ENCODE results near the gene ANTKMT.
A peak's percentile ranks its signal among the peaks of the same experiment; 100 is the strongest.

Gene ANTKMT

GRCh38 chr16:680967-681745 is 39.8 kb upstream of the ANTKMT start:
- H4K20me1 ChIP-seq (ENCODE audit: insufficient read depth, low read length, poor library complexity, severe bottlenecking), result peaks cover 2% of the 10 kb centered on the region
- TF ChIP-seq CTCF (conservative IDR thresholded peaks at IDR 0.05; ENCODE audit: low read length) (no peak), EZH2phosphoT487 (IDR thresholded peaks at IDR 0.05; ENCODE audit: borderline replicate concordance) (no peak)
- peaks cover 4% of the 10 kb centered on the region for H3K4me1 ChIP-seq (ENCODE audit: insufficient read depth, low read length, poor library complexity, severe bottlenecking)

GRCh38 chr16:681746-682427 is 39.1 kb upstream of the ANTKMT start:
- no peaks in the 10 kb centered on the region for H3K27me3 ChIP-seq (ENCODE audit: insufficient read depth, low read length, poor library complexity, severe bottlenecking)
- H3K79me2 ChIP-seq (ENCODE audit: insufficient read depth, low read length), result peaks cover 16% of the 10 kb centered on the region; the same call in 1 of the 2 replicates
- no peaks in the 10 kb centered on the region for H3K36me3 ChIP-seq (ENCODE audit: insufficient read depth, low read length)
- no peak overlapping the region for H2AFZ ChIP-seq (ENCODE audit: low read length)
- TF ChIP-seq CTCF (conservative IDR thresholded peaks at IDR 0.05; ENCODE audit: low read length), result no peak
- TF ChIP-seq EZH2phosphoT487 (IDR thresholded peaks at IDR 0.05; ENCODE audit: borderline replicate concordance), result no peak
- peaks cover 4% of the 10 kb centered on the region for H3K4me1 ChIP-seq (ENCODE audit: insufficient read depth, low read length, poor library complexity, severe bottlenecking)
- peak overlapping the region; percentile 82 for H3K4me3 ChIP-seq (ENCODE audit: low read length, poor library complexity, severe bottlenecking)
- no peaks in the 10 kb centered on the region for H3F3A ChIP-seq (ENCODE audit: low read depth)
- H4K20me1 ChIP-seq (ENCODE audit: insufficient read depth, low read length, poor library complexity, severe bottlenecking), result peaks cover 2% of the 10 kb centered on the region
- peak overlapping the region; percentile 73 for H3K4me2 ChIP-seq (ENCODE audit: low read depth, low read length, poor library complexity, severe bottlenecking)
- H3K9ac ChIP-seq (ENCODE audit: low read depth, low read length, poor library complexity, severe bottlenecking), result peak overlapping the region; percentile 76
- no peaks in the 10 kb centered on the region for H3K9me2 ChIP-seq (replicated peaks; ENCODE audit: low read depth, low read length)
- H3K9me3 ChIP-seq (ENCODE audit: insufficient read depth, low read depth, low read length), result no peaks in the 10 kb centered on the region

More at GRCh38 chr16:680967-681745, 39.8 kb upstream of the ANTKMT start:
- H3F3A ChIP-seq (ENCODE audit: low read depth), result no peaks in the 10 kb centered on the region
- peak overlapping the region; percentile 82 for H3K4me3 ChIP-seq (ENCODE audit: low read length, poor library complexity, severe bottlenecking)
- H3K9ac ChIP-seq (ENCODE audit: low read depth, low read length, poor library complexity, severe bottlenecking), result peak overlapping the region; percentile 76
- no peaks in the 10 kb centered on the region for H3K36me3 ChIP-seq (ENCODE audit: insufficient read depth, low read length)
- H3K4me2 ChIP-seq (ENCODE audit: low read depth, low read length, poor library complexity, severe bottlenecking), result peak overlapping the region; percentile 73
- no peaks in the 10 kb centered on the region for H3K9me2 ChIP-seq (replicated peaks; ENCODE audit: low read depth, low read length)
- no peaks in the 10 kb centered on the region for H3K9me3 ChIP-seq (ENCODE audit: insufficient read depth, low read depth, low read length)
- no peak overlapping the region for H2AFZ ChIP-seq (ENCODE audit: low read length)
- no peaks in the 10 kb centered on the region for H3K27me3 ChIP-seq (ENCODE audit: insufficient read depth, low read length, poor library complexity, severe bottlenecking)
- H3K79me2 ChIP-seq (ENCODE audit: insufficient read depth, low read length), result peaks cover 16% of the 10 kb centered on the region; the same call in 1 of the 2 replicates

GRCh38 chr16:682493-683395 is 38.2 kb upstream of the ANTKMT start:
- Histone ChIP-seq H3K36me3 (ENCODE audit: insufficient read depth, low read length) (no peaks in the 10 kb centered on the region), H3K4me3 (ENCODE audit: low read length, poor library complexity, severe bottlenecking) (no peak overlapping the region), H2AFZ (ENCODE audit: low read length) (no peak overlapping the region), H3K79me2 (ENCODE audit: insufficient read depth, low read length) (peaks cover 16% of the 10 kb centered on the region; the same call in 1 of the 2 replicates), H3K27me3 (ENCODE audit: insufficient read depth, low read length, poor library complexity, severe bottlenecking) (no peaks in the 10 kb centered on the region), H3K9ac (ENCODE audit: low read depth, low read length, poor library complexity, severe bottlenecking) (no peak overlapping the region), H3K9me2 (replicated peaks; ENCODE audit: low read depth, low read length) (no peaks in the 10 kb centered on the region), H3F3A (ENCODE audit: low read depth) (no peaks in the 10 kb centered on the region), H3K4me2 (ENCODE audit: low read depth, low read length, poor library complexity, severe bottlenecking) (no peak overlapping the region), H3K9me3 (ENCODE audit: insufficient read depth, low read depth, low read length) (no peaks in the 10 kb centered on the region), H4K20me1 (ENCODE audit: insufficient read depth, low read length, poor library complexity, severe bottlenecking) (peaks cover 2% of the 10 kb centered on the region), H3K4me1 (ENCODE audit: insufficient read depth, low read length, poor library complexity, severe bottlenecking) (peaks cover 4% of the 10 kb centered on the region)
- no peak for TF ChIP-seq EZH2phosphoT487 (IDR thresholded peaks at IDR 0.05; ENCODE audit: borderline replicate concordance)
- no peak for TF ChIP-seq CTCF (conservative IDR thresholded peaks at IDR 0.05; ENCODE audit: low read length)
